SK-N-SH (cell line): ENCODE results near the gene COX6A1. TPM values are rescaled to one million over a fixed set of nuclear protein-coding genes. Genes with fewer than 3 reads are reported as not detected.

Experiments used
- CTCF ChIA-PET: fragments of 300-600, 350-600 bp; formaldehyde crosslinking; extraction: SDS; loops from one replicate; lab custom pipeline; 2021; lab: Yijun Ruan, JAX
- POLR2A ChIA-PET: fragments of 350-600 bp; sonication (Branson Sonifier 250); formaldehyde crosslinking; extraction: SDS; loops from one replicate; lab custom pipeline; 2020; ENCODE audit warnings: antibody characterized with exemption, inconsistent platforms; lab: Yijun Ruan, JAX
- DNase-seq: peaks from one replicate; pipeline ENCODE4 v3.0.0; 2012
- H2AFZ ChIP-seq: fragments of 200-600 bp; sonication (generic); 2 replicates; pipeline ENCODE4 v1.8.1; 2016; ENCODE audit warnings: antibody characterized with exemption, mild to moderate bottlenecking, low read depth
- H3F3A ChIP-seq: fragments of 200-600 bp; sonication (generic); replicated peaks from 2 replicates; pipeline ENCODE3; 2016; ENCODE audit warnings: antibody characterized with exemption, mild to moderate bottlenecking; ENCODE audit not compliant: insufficient read depth
- H3K27ac ChIP-seq, 2 experiments: fragments of 200-500 bp in 1 of 2; fragments of 200-600 bp in 1 of 2; sonication (Bioruptor generic) in 1 of 2; sonication (generic), shearing (Covaris generic) in 1 of 2; 2 replicates each; pipeline versions ENCODE4 v1.5.1 to v1.6.1; 2014 to 2016; ENCODE audit warnings: low read depth in 2 of 2, inconsistent platforms in 1 of 2, low read length in 1 of 2, mild to moderate bottlenecking in 1 of 2, mixed read lengths in 1 of 2
- H3K27me3 ChIP-seq: fragments of 200-600 bp; sonication (generic), shearing (Covaris generic); 2 replicates; pipeline ENCODE4 v1.6.1; 2016; ENCODE audit warnings: mixed run types; ENCODE audit not compliant: insufficient read depth
- H3K36me3 ChIP-seq, 2 experiments: fragments of 200-500 bp in 1 of 2; fragments of 200-600 bp in 1 of 2; sonication (Bioruptor generic) in 1 of 2; sonication (generic) in 1 of 2; replicated peaks in 1 of 2; 2 replicates each; pipeline versions ENCODE3 to v1.5.1; 2014 to 2016; ENCODE audit warnings: low read length in 1 of 2, mild to moderate bottlenecking in 1 of 2; ENCODE audit not compliant: insufficient read depth in 2 of 2, control insufficient read depth in 1 of 2
- H3K4me1 ChIP-seq, 2 experiments: fragments of 200-500 bp in 1 of 2; fragments of 200-600 bp in 1 of 2; sonication (Bioruptor generic) in 1 of 2; sonication (generic), shearing (Covaris generic) in 1 of 2; 2 replicates each; pipeline versions ENCODE4 v1.5.1 to v1.6.1; 2014 to 2016; ENCODE audit warnings: low read depth in 1 of 2, low read length in 1 of 2, mixed run types in 1 of 2; ENCODE audit not compliant: insufficient read depth in 2 of 2, control insufficient read depth in 1 of 2
- H3K4me2 ChIP-seq: fragments of 200-600 bp; sonication (generic), shearing (Covaris generic); 2 replicates; pipeline ENCODE4 v1.6.1; 2017; ENCODE audit warnings: mixed run types
- H3K4me3 ChIP-seq, 2 experiments: fragments of 200-500 bp in 1 of 2; fragments of 200-600 bp in 1 of 2; sonication (Bioruptor generic) in 1 of 2; sonication (generic), shearing (Covaris generic) in 1 of 2; 2 replicates each; pipeline versions ENCODE4 v1.5.1 to v1.8.1; 2014 to 2016; ENCODE audit warnings: low read depth in 2 of 2, inconsistent platforms in 1 of 2, low read length in 1 of 2, mild to moderate bottlenecking in 1 of 2, mixed read lengths in 1 of 2, moderate library complexity in 1 of 2
- H3K79me2 ChIP-seq: fragments of 200-600 bp; sonication (generic); 2 replicates; pipeline ENCODE4 v1.8.1; 2017; ENCODE audit warnings: mild to moderate bottlenecking; ENCODE audit not compliant: insufficient read depth
- H3K9ac ChIP-seq: fragments of 200-600 bp; sonication (generic); 2 replicates; pipeline ENCODE4 v1.6.1; 2017; ENCODE audit warnings: mixed run types
- H3K9me2 ChIP-seq: fragments of 200-600 bp; sonication (generic); 2 replicates; pipeline ENCODE4 v1.6.1; 2017; ENCODE audit warnings: mixed run types
- H3K9me3 ChIP-seq: fragments of 200-600 bp; sonication (generic); 2 replicates; pipeline ENCODE4 v1.6.1; 2017; ENCODE audit warnings: mixed run types, mild to moderate bottlenecking, moderate library complexity
- H4K20me1 ChIP-seq: fragments of 200-600 bp; sonication (generic); 2 replicates; pipeline ENCODE4 v1.6.1; 2017; ENCODE audit warnings: mild to moderate bottlenecking, mixed run types; ENCODE audit not compliant: insufficient read depth
- CHD2 ChIP-seq: fragments of 150-350 bp; IDR thresholded peaks from 2 replicates; pipeline ENCODE4 v1.6.1; 2018; ENCODE audit warnings: low read length; ENCODE audit not compliant: partially characterized antibody
- ELF1 ChIP-seq: IDR thresholded peaks from 2 replicates; pipeline ENCODE4 v1.4.0; 2012
- EZH2phosphoT487 ChIP-seq: fragments of 200-600 bp; sonication (generic); IDR thresholded peaks from 2 replicates; pipeline ENCODE4 v1.6.1; 2017; ENCODE audit warnings: low read depth, mixed run types, mild to moderate bottlenecking, antibody characterized with exemption, moderate library complexity, borderline replicate concordance
- FOSL2 ChIP-seq: IDR thresholded peaks from 2 replicates; pipeline ENCODE4 v1.4.0; 2012; ENCODE audit warnings: low read depth, mild to moderate bottlenecking, moderate library complexity, borderline replicate concordance
- FOXM1 ChIP-seq: IDR thresholded peaks from 2 replicates; pipeline ENCODE4 v1.4.0; 2012; ENCODE audit warnings: low read depth, mild to moderate bottlenecking
- IRF3 ChIP-seq: fragments of 150-350 bp; IDR thresholded peaks from 2 replicates; pipeline ENCODE4 v1.6.1; 2016; ENCODE audit warnings: mild to moderate bottlenecking, low read depth, low read length
- MAX ChIP-seq: IDR thresholded peaks from 2 replicates; pipeline ENCODE4 v1.4.0; 2012; ENCODE audit warnings: low read depth
- PBX3 ChIP-seq: IDR thresholded peaks from 2 replicates; pipeline ENCODE4; 2012
- POLR2AphosphoS5 ChIP-seq: IDR thresholded peaks from 2 replicates; pipeline ENCODE4 v1.6.1; 2012; ENCODE audit warnings: low read depth, low read length
- RAD21 ChIP-seq: IDR thresholded peaks from 2 replicates; pipeline ENCODE4 v1.6.1; 2012; ENCODE audit warnings: mild to moderate bottlenecking, low read length
- RCOR1 ChIP-seq: fragments of 150-350 bp; IDR thresholded peaks from 2 replicates; pipeline ENCODE4 v1.6.1; 2017; ENCODE audit warnings: antibody characterized with exemption, low read length
- REST ChIP-seq: IDR thresholded peaks from 2 replicates; pipeline ENCODE4 v1.6.1; 2012; ENCODE audit warnings: mild to moderate bottlenecking, low read depth, low read length, moderate library complexity
- RFX5 ChIP-seq: IDR thresholded peaks from 2 replicates; pipeline ENCODE4 v1.6.1; 2012; ENCODE audit warnings: mild to moderate bottlenecking, improper control_type of control experiment, low read length
- RXRA ChIP-seq: IDR thresholded peaks from 2 replicates; pipeline ENCODE4 v1.4.0; 2012; ENCODE audit warnings: low read depth, mild to moderate bottlenecking, borderline replicate concordance
- SMC3 ChIP-seq: IDR thresholded peaks from 2 replicates; pipeline ENCODE4 v1.6.1; 2012; ENCODE audit warnings: low read depth, low read length, improper control_type of control experiment
- TCF12 ChIP-seq: IDR thresholded peaks from 2 replicates; pipeline ENCODE4 v1.4.0; 2012
- USF2 ChIP-seq: fragments of 150-350 bp; IDR thresholded peaks from 2 replicates; pipeline ENCODE4 v1.6.1; 2017; ENCODE audit warnings: antibody characterized with exemption, low read length, low read depth, borderline replicate concordance
- ZBTB33 ChIP-seq: IDR thresholded peaks from 2 replicates; pipeline ENCODE4 v1.4.0; 2012; ENCODE audit warnings: low read depth, borderline replicate concordance
- WGBS: methylation state at CpG from one replicate; pipeline ENCODE4 v1.1.6; 2017; ENCODE audit warnings: low lambda C conversion rate; 5-methylcytosine and 5-hydroxymethylcytosine counted together
- polyA plus RNA-seq, 3 experiments: library from polyadenylated mRNA; depleted of rRNA; stranded (reverse); fragments of >200 nt; gene quantifications; 2 replicates each; pipeline ENCODE4 v1.2.3, GENCODE V29; 2012

Gene COX6A1
- polyA plus RNA-seq, 1 of the 3 experiments (the other 2 are of a cell fraction): 1,199 TPM

- POLR2A ChIA-PET: no interaction called here
- Histone ChIP-seq H3K27ac (no peak overlapping the region), H3K9me3 (no peaks in the 10 kb centered on the region), H3K79me2 (no peaks in the 10 kb centered on the region; the same call in 1 of the 2 replicates), H3F3A (no peaks in the 10 kb centered on the region), H3K9ac (no peak overlapping the region), H3K27me3 (no peaks in the 10 kb centered on the region), H3K4me2 (no peak overlapping the region), H3K36me3 (no peaks in the 10 kb centered on the region), H3K9me2 (no peaks in the 10 kb centered on the region), H4K20me1 (no peaks in the 10 kb centered on the region), H2AFZ (no peak overlapping the region), H3K4me1 (peaks cover 0 to 1% of the 10 kb centered on the region in 2 experiments; a peak in 1 of 4 replicates), H3K4me3 (no peak overlapping the region)
- TF ChIP-seq MAX (no peak), PBX3 (no peak), FOSL2 (no peak), REST (no peak), RXRA (no peak), TCF12 (no peak), FOXM1 (no peak), USF2 (no peak), SMC3 (no peak), RCOR1 (no peak), POLR2AphosphoS5 (no peak), CHD2 (no peak), IRF3 (no peak), RFX5 (no peak), ELF1 (no peak), EZH2phosphoT487 (no peak), RAD21 (no peak), ZBTB33 (no peak)
- 93% methylated on average over 9 of the region's 9 CpGs for WGBS
- CTCF ChIA-PET: interaction anchor here (2.5 kb wide), 1 partner anchor 11 kb away, joined by 7 read pairs; the partner anchor contains the start of gene SRSF9
- no peak for DNase-seq
These were observed 43.3 kb downstream of the COX6A1 start for GRCh38 chr12:120481022-120481767.
